ENCODE data around the gene EVI5. TPM values are rescaled to one million over a fixed set of nuclear protein-coding genes. Genes with fewer than 3 reads are reported as not detected.

Gene EVI5
- total RNA-seq, 1 experiment from 2014 or later = 11.4 TPM

- Mint-ChIP-seq H3K4me1 (peaks cover 48% of the 10 kb centered on the region), H3K4me3 (no peak overlapping the region), H3K9me3 (no peaks in the 10 kb centered on the region), H3K27ac (peak overlapping the region; percentile 7; the same call in 1 of the 2 replicates), H3K36me3 (no peaks in the 10 kb centered on the region), H3K27me3 (ENCODE audit: low read depth) (no peaks in the 10 kb centered on the region)
- ChIA-PET POLR2A (no interaction called here), CTCF (no interaction called here)
- DNase-seq (ENCODE audit: low spot score) (no peak), ATAC-seq (no peak)
- TF ChIP-seq, protein P1, sequence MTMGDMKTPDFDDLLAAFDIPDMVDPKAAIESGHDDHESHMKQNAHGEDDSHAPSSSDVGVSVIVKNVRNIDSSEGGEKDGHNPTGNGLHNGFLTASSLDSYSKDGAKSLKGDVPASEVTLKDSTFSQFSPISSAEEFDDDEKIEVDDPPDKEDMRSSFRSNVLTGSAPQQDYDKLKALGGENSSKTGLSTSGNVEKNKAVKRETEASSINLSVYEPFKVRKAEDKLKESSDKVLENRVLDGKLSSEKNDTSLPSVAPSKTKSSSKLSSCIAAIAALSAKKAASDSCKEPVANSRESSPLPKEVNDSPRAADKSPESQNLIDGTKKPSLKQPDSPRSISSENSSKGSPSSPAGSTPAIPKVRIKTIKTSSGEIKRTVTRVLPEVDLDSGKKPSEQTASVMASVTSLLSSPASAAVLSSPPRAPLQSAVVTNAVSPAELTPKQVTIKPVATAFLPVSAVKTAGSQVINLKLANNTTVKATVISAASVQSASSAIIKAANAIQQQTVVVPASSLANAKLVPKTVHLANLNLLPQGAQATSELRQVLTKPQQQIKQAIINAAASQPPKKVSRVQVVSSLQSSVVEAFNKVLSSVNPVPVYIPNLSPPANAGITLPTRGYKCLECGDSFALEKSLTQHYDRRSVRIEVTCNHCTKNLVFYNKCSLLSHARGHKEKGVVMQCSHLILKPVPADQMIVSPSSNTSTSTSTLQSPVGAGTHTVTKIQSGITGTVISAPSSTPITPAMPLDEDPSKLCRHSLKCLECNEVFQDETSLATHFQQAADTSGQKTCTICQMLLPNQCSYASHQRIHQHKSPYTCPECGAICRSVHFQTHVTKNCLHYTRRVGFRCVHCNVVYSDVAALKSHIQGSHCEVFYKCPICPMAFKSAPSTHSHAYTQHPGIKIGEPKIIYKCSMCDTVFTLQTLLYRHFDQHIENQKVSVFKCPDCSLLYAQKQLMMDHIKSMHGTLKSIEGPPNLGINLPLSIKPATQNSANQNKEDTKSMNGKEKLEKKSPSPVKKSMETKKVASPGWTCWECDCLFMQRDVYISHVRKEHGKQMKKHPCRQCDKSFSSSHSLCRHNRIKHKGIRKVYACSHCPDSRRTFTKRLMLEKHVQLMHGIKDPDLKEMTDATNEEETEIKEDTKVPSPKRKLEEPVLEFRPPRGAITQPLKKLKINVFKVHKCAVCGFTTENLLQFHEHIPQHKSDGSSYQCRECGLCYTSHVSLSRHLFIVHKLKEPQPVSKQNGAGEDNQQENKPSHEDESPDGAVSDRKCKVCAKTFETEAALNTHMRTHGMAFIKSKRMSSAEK (CRISPR knock-in tag; IDR thresholded peaks at IDR 0.05; ENCODE audit: borderline replicate concordance) = no peak
- TF ChIP-seq, protein P2, sequence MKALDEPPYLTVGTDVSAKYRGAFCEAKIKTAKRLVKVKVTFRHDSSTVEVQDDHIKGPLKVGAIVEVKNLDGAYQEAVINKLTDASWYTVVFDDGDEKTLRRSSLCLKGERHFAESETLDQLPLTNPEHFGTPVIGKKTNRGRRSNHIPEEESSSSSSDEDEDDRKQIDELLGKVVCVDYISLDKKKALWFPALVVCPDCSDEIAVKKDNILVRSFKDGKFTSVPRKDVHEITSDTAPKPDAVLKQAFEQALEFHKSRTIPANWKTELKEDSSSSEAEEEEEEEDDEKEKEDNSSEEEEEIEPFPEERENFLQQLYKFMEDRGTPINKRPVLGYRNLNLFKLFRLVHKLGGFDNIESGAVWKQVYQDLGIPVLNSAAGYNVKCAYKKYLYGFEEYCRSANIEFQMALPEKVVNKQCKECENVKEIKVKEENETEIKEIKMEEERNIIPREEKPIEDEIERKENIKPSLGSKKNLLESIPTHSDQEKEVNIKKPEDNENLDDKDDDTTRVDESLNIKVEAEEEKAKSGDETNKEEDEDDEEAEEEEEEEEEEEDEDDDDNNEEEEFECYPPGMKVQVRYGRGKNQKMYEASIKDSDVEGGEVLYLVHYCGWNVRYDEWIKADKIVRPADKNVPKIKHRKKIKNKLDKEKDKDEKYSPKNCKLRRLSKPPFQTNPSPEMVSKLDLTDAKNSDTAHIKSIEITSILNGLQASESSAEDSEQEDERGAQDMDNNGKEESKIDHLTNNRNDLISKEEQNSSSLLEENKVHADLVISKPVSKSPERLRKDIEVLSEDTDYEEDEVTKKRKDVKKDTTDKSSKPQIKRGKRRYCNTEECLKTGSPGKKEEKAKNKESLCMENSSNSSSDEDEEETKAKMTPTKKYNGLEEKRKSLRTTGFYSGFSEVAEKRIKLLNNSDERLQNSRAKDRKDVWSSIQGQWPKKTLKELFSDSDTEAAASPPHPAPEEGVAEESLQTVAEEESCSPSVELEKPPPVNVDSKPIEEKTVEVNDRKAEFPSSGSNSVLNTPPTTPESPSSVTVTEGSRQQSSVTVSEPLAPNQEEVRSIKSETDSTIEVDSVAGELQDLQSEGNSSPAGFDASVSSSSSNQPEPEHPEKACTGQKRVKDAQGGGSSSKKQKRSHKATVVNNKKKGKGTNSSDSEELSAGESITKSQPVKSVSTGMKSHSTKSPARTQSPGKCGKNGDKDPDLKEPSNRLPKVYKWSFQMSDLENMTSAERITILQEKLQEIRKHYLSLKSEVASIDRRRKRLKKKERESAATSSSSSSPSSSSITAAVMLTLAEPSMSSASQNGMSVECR (CRISPR knock-in tag; IDR thresholded peaks at IDR 0.05; ENCODE audit: borderline replicate concordance) = no peak
- TF ChIP-seq, protein P3, sequence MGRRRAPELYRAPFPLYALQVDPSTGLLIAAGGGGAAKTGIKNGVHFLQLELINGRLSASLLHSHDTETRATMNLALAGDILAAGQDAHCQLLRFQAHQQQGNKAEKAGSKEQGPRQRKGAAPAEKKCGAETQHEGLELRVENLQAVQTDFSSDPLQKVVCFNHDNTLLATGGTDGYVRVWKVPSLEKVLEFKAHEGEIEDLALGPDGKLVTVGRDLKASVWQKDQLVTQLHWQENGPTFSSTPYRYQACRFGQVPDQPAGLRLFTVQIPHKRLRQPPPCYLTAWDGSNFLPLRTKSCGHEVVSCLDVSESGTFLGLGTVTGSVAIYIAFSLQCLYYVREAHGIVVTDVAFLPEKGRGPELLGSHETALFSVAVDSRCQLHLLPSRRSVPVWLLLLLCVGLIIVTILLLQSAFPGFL (CRISPR knock-in tag; IDR thresholded peaks at IDR 0.05; ENCODE audit: borderline replicate concordance) = no peak
- no peak for TF ChIP-seq FOXP1 (CRISPR knock-in tag; IDR thresholded peaks at IDR 0.05; ENCODE audit: borderline replicate concordance)
- TF ChIP-seq ATF1 (CRISPR knock-in tag; IDR thresholded peaks at IDR 0.05) = no peak
- TF ChIP-seq IRF1 (CRISPR knock-in tag; IDR thresholded peaks at IDR 0.05) = no peak
- no peak for TF ChIP-seq FOXK1 (CRISPR knock-in tag; IDR thresholded peaks at IDR 0.05)
- no peak for TF ChIP-seq ZNF416 (CRISPR knock-in tag; IDR thresholded peaks at IDR 0.05)
- TF ChIP-seq JAZF1 (CRISPR knock-in tag; IDR thresholded peaks at IDR 0.05) = no peak
- TF ChIP-seq MYBL2 (CRISPR knock-in tag; IDR thresholded peaks at IDR 0.05) = no peak
- TF ChIP-seq, protein P4, sequence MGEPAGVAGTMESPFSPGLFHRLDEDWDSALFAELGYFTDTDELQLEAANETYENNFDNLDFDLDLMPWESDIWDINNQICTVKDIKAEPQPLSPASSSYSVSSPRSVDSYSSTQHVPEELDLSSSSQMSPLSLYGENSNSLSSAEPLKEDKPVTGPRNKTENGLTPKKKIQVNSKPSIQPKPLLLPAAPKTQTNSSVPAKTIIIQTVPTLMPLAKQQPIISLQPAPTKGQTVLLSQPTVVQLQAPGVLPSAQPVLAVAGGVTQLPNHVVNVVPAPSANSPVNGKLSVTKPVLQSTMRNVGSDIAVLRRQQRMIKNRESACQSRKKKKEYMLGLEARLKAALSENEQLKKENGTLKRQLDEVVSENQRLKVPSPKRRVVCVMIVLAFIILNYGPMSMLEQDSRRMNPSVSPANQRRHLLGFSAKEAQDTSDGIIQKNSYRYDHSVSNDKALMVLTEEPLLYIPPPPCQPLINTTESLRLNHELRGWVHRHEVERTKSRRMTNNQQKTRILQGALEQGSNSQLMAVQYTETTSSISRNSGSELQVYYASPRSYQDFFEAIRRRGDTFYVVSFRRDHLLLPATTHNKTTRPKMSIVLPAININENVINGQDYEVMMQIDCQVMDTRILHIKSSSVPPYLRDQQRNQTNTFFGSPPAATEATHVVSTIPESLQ (CRISPR knock-in tag; IDR thresholded peaks at IDR 0.05) = no peak
- no peak for TF ChIP-seq GTF2I (CRISPR knock-in tag; conservative IDR thresholded peaks at IDR 0.05)
- TF ChIP-seq, protein P5, sequence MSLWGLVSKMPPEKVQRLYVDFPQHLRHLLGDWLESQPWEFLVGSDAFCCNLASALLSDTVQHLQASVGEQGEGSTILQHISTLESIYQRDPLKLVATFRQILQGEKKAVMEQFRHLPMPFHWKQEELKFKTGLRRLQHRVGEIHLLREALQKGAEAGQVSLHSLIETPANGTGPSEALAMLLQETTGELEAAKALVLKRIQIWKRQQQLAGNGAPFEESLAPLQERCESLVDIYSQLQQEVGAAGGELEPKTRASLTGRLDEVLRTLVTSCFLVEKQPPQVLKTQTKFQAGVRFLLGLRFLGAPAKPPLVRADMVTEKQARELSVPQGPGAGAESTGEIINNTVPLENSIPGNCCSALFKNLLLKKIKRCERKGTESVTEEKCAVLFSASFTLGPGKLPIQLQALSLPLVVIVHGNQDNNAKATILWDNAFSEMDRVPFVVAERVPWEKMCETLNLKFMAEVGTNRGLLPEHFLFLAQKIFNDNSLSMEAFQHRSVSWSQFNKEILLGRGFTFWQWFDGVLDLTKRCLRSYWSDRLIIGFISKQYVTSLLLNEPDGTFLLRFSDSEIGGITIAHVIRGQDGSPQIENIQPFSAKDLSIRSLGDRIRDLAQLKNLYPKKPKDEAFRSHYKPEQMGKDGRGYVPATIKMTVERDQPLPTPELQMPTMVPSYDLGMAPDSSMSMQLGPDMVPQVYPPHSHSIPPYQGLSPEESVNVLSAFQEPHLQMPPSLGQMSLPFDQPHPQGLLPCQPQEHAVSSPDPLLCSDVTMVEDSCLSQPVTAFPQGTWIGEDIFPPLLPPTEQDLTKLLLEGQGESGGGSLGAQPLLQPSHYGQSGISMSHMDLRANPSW (CRISPR knock-in tag; conservative IDR thresholded peaks at IDR 0.05; ENCODE audit: low read depth) = no peak
- no peak for TF ChIP-seq E2F5 (CRISPR knock-in tag; IDR thresholded peaks at IDR 0.05)
- TF ChIP-seq EMX1 (CRISPR knock-in tag; IDR thresholded peaks at IDR 0.05) = no peak
- TF ChIP-seq, protein P6, sequence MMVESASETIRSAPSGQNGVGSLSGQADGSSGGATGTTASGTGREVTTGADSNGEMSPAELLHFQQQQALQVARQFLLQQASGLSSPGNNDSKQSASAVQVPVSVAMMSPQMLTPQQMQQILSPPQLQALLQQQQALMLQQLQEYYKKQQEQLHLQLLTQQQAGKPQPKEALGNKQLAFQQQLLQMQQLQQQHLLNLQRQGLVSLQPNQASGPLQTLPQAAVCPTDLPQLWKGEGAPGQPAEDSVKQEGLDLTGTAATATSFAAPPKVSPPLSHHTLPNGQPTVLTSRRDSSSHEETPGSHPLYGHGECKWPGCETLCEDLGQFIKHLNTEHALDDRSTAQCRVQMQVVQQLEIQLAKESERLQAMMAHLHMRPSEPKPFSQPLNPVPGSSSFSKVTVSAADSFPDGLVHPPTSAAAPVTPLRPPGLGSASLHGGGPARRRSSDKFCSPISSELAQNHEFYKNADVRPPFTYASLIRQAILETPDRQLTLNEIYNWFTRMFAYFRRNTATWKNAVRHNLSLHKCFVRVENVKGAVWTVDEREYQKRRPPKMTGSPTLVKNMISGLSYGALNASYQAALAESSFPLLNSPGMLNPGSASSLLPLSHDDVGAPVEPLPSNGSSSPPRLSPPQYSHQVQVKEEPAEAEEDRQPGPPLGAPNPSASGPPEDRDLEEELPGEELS (CRISPR knock-in tag; IDR thresholded peaks at IDR 0.05) = no peak
- no peak for TF ChIP-seq CREM (CRISPR knock-in tag; IDR thresholded peaks at IDR 0.05)
- TF ChIP-seq TP53 (CRISPR knock-in tag; IDR thresholded peaks at IDR 0.05) = no peak
Observed at GRCh38 chr1:92707709-92708108, 77.2 kb downstream of the EVI5 start.
